SK-N-SH (cell line): ENCODE data around the gene OR12D3. TPM values are rescaled to one million over a fixed set of nuclear protein-coding genes. Genes with fewer than 3 reads are reported as not detected.

Experiments
- CTCF ChIA-PET: fragments of 300-600, 350-600 bp; formaldehyde crosslinking; extraction: SDS; loops from one replicate; lab custom pipeline; 2021; lab: Yijun Ruan, JAX
- POLR2A ChIA-PET: fragments of 350-600 bp; sonication (Branson Sonifier 250); formaldehyde crosslinking; extraction: SDS; loops from one replicate; lab custom pipeline; 2020; ENCODE audit warnings: antibody characterized with exemption, inconsistent platforms; lab: Yijun Ruan, JAX
- DNase-seq: peaks from one replicate; pipeline ENCODE4 v3.0.0; 2012
- H2AFZ ChIP-seq: fragments of 200-600 bp; sonication (generic); 2 replicates; pipeline ENCODE4 v1.8.1; 2016; ENCODE audit warnings: antibody characterized with exemption, mild to moderate bottlenecking, low read depth
- H3F3A ChIP-seq: fragments of 200-600 bp; sonication (generic); replicated peaks from 2 replicates; pipeline ENCODE3; 2016; ENCODE audit warnings: antibody characterized with exemption, mild to moderate bottlenecking; ENCODE audit not compliant: insufficient read depth
- H3K27ac ChIP-seq, 2 experiments: fragments of 200-500 bp in 1 of 2; fragments of 200-600 bp in 1 of 2; sonication (Bioruptor generic) in 1 of 2; sonication (generic), shearing (Covaris generic) in 1 of 2; 2 replicates each; pipeline versions ENCODE4 v1.5.1 to v1.6.1; 2014 to 2016; ENCODE audit warnings: low read depth in 2 of 2, inconsistent platforms in 1 of 2, low read length in 1 of 2, mild to moderate bottlenecking in 1 of 2, mixed read lengths in 1 of 2
- H3K27me3 ChIP-seq: fragments of 200-600 bp; sonication (generic), shearing (Covaris generic); 2 replicates; pipeline ENCODE4 v1.6.1; 2016; ENCODE audit warnings: mixed run types; ENCODE audit not compliant: insufficient read depth
- H3K36me3 ChIP-seq, 2 experiments: fragments of 200-500 bp in 1 of 2; fragments of 200-600 bp in 1 of 2; sonication (Bioruptor generic) in 1 of 2; sonication (generic) in 1 of 2; replicated peaks in 1 of 2; 2 replicates each; pipeline versions ENCODE3 to v1.5.1; 2014 to 2016; ENCODE audit warnings: low read length in 1 of 2, mild to moderate bottlenecking in 1 of 2; ENCODE audit not compliant: insufficient read depth in 2 of 2, control insufficient read depth in 1 of 2
- H3K4me1 ChIP-seq, 2 experiments: fragments of 200-500 bp in 1 of 2; fragments of 200-600 bp in 1 of 2; sonication (Bioruptor generic) in 1 of 2; sonication (generic), shearing (Covaris generic) in 1 of 2; 2 replicates each; pipeline versions ENCODE4 v1.5.1 to v1.6.1; 2014 to 2016; ENCODE audit warnings: low read depth in 1 of 2, low read length in 1 of 2, mixed run types in 1 of 2; ENCODE audit not compliant: insufficient read depth in 2 of 2, control insufficient read depth in 1 of 2
- H3K4me2 ChIP-seq: fragments of 200-600 bp; sonication (generic), shearing (Covaris generic); 2 replicates; pipeline ENCODE4 v1.6.1; 2017; ENCODE audit warnings: mixed run types
- H3K4me3 ChIP-seq, 2 experiments: fragments of 200-500 bp in 1 of 2; fragments of 200-600 bp in 1 of 2; sonication (Bioruptor generic) in 1 of 2; sonication (generic), shearing (Covaris generic) in 1 of 2; 2 replicates each; pipeline versions ENCODE4 v1.5.1 to v1.8.1; 2014 to 2016; ENCODE audit warnings: low read depth in 2 of 2, inconsistent platforms in 1 of 2, low read length in 1 of 2, mild to moderate bottlenecking in 1 of 2, mixed read lengths in 1 of 2, moderate library complexity in 1 of 2
- H3K79me2 ChIP-seq: fragments of 200-600 bp; sonication (generic); 2 replicates; pipeline ENCODE4 v1.8.1; 2017; ENCODE audit warnings: mild to moderate bottlenecking; ENCODE audit not compliant: insufficient read depth
- H3K9ac ChIP-seq: fragments of 200-600 bp; sonication (generic); 2 replicates; pipeline ENCODE4 v1.6.1; 2017; ENCODE audit warnings: mixed run types
- H3K9me2 ChIP-seq: fragments of 200-600 bp; sonication (generic); 2 replicates; pipeline ENCODE4 v1.6.1; 2017; ENCODE audit warnings: mixed run types
- H3K9me3 ChIP-seq: fragments of 200-600 bp; sonication (generic); 2 replicates; pipeline ENCODE4 v1.6.1; 2017; ENCODE audit warnings: mixed run types, mild to moderate bottlenecking, moderate library complexity
- H4K20me1 ChIP-seq: fragments of 200-600 bp; sonication (generic); 2 replicates; pipeline ENCODE4 v1.6.1; 2017; ENCODE audit warnings: mild to moderate bottlenecking, mixed run types; ENCODE audit not compliant: insufficient read depth
- CHD2 ChIP-seq: fragments of 150-350 bp; IDR thresholded peaks from 2 replicates; pipeline ENCODE4 v1.6.1; 2018; ENCODE audit warnings: low read length; ENCODE audit not compliant: partially characterized antibody
- CTCF ChIP-seq: fragments of 200-600 bp; sonication (generic); IDR thresholded peaks from 2 replicates; pipeline ENCODE4 v1.6.1; 2017; ENCODE audit warnings: antibody characterized with exemption, mild to moderate bottlenecking, moderate library complexity
- ELF1 ChIP-seq: IDR thresholded peaks from 2 replicates; pipeline ENCODE4 v1.4.0; 2012
- GATA2 ChIP-seq: sonication (generic); formaldehyde crosslinking; IDR thresholded peaks from 2 replicates; pipeline ENCODE4 v1.5.0; 2020; ENCODE audit warnings: mild to moderate bottlenecking, missing genetic modification reagents
- IRF3 ChIP-seq: fragments of 150-350 bp; IDR thresholded peaks from 2 replicates; pipeline ENCODE4 v1.6.1; 2016; ENCODE audit warnings: mild to moderate bottlenecking, low read depth, low read length
- JUND ChIP-seq: IDR thresholded peaks from 2 replicates; pipeline ENCODE4 v1.4.0; 2012
- MAX ChIP-seq: IDR thresholded peaks from 2 replicates; pipeline ENCODE4 v1.4.0; 2012; ENCODE audit warnings: low read depth
- MXI1 ChIP-seq: IDR thresholded peaks from 2 replicates; pipeline ENCODE4 v1.6.1; 2012; ENCODE audit warnings: mild to moderate bottlenecking, low read depth, low read length, improper control_type of control experiment
- NRF1 ChIP-seq: IDR thresholded peaks from 2 replicates; pipeline ENCODE4 v1.6.1; 2012; ENCODE audit warnings: low read depth, mild to moderate bottlenecking, low read length
- PBX3 ChIP-seq: IDR thresholded peaks from 2 replicates; pipeline ENCODE4; 2012
- REST ChIP-seq: IDR thresholded peaks from 2 replicates; pipeline ENCODE4 v1.6.1; 2012; ENCODE audit warnings: mild to moderate bottlenecking, low read depth, low read length, moderate library complexity
- RXRA ChIP-seq: IDR thresholded peaks from 2 replicates; pipeline ENCODE4 v1.4.0; 2012; ENCODE audit warnings: low read depth, mild to moderate bottlenecking, borderline replicate concordance
- SMC3 ChIP-seq: IDR thresholded peaks from 2 replicates; pipeline ENCODE4 v1.6.1; 2012; ENCODE audit warnings: low read depth, low read length, improper control_type of control experiment
- TAF1 ChIP-seq: IDR thresholded peaks from 2 replicates; pipeline ENCODE4 v1.6.1; 2012; ENCODE audit warnings: low read depth, mild to moderate bottlenecking, low read length, moderate library complexity, borderline replicate concordance
- TEAD4 ChIP-seq: IDR thresholded peaks from 2 replicates; pipeline ENCODE4 v1.4.0; 2012; ENCODE audit warnings: mild to moderate bottlenecking, borderline replicate concordance; ENCODE audit not compliant: insufficient read depth
- USF1 ChIP-seq: IDR thresholded peaks from 2 replicates; pipeline ENCODE4 v1.4.0; 2012; ENCODE audit warnings: low read depth, borderline replicate concordance
- USF2 ChIP-seq: fragments of 150-350 bp; IDR thresholded peaks from 2 replicates; pipeline ENCODE4 v1.6.1; 2017; ENCODE audit warnings: antibody characterized with exemption, low read length, low read depth, borderline replicate concordance
- ZBTB33 ChIP-seq: IDR thresholded peaks from 2 replicates; pipeline ENCODE4 v1.4.0; 2012; ENCODE audit warnings: low read depth, borderline replicate concordance
- WGBS: methylation state at CpG from one replicate; pipeline ENCODE4 v1.1.6; 2017; ENCODE audit warnings: low lambda C conversion rate; 5-methylcytosine and 5-hydroxymethylcytosine counted together
- polyA plus RNA-seq, 3 experiments: library from polyadenylated mRNA; depleted of rRNA; stranded (reverse); fragments of >200 nt; gene quantifications; 2 replicates each; pipeline ENCODE4 v1.2.3, GENCODE V29; 2012

The OR12D3 gene
- polyA plus RNA-seq, 1 of the 3 experiments (the other 2 are of a cell fraction), result not detected

GRCh38 chr6:29424575-29424974, 49.5 kb upstream of the OR12D3 start:
- ChIA-PET CTCF (no interaction called here), POLR2A (no interaction called here)
- H3K79me2 ChIP-seq, result no peaks in the 10 kb centered on the region
- no peak overlapping the region for H2AFZ ChIP-seq
- H3K4me2 ChIP-seq, result no peak overlapping the region
- H3K27me3 ChIP-seq, result peaks cover 28% of the 10 kb centered on the region
- no peaks in the 10 kb centered on the region for H4K20me1 ChIP-seq
- WGBS, result 0% methylated on average over 2 of the region's 2 CpGs
- DNase-seq, result no peak
- no peak overlapping the region for H3K9ac ChIP-seq
- H3K4me1 ChIP-seq, result no peaks in the 10 kb centered on the region
- H3K9me2 ChIP-seq, result no peaks in the 10 kb centered on the region
- H3K4me3 ChIP-seq, result no peak overlapping the region
- no peak for TF ChIP-seq NRF1
- TF ChIP-seq USF2, result no peak
- no peak for TF ChIP-seq USF1
- no peak for TF ChIP-seq PBX3
- TF ChIP-seq MXI1, result no peak
- TF ChIP-seq RXRA, result no peak
- no peak for TF ChIP-seq IRF3
- no peak for TF ChIP-seq MAX
- TF ChIP-seq GATA2 (CRISPR knock-in tag), result no peak
- no peak for TF ChIP-seq TAF1
- TF ChIP-seq CHD2, result no peak
- TF ChIP-seq CTCF, result no peak
- no peak for TF ChIP-seq ELF1
- no peak for TF ChIP-seq REST
- no peak for TF ChIP-seq SMC3
- no peak for TF ChIP-seq TEAD4
- no peak for TF ChIP-seq JUND
- no peak for TF ChIP-seq ZBTB33
- H3K9me3 ChIP-seq, result no peaks in the 10 kb centered on the region
- H3F3A ChIP-seq, result no peaks in the 10 kb centered on the region
- H3K27ac ChIP-seq, result no peak overlapping the region
- H3K36me3 ChIP-seq, result no peaks in the 10 kb centered on the region
